PC-9 (cell line): ENCODE data around the gene CDRT15. TPM values are rescaled to one million over a fixed set of nuclear protein-coding genes. Genes with fewer than 3 reads are reported as not detected.

Experiments used
- BruUV-seq: library from RNA; stranded (reverse); fragments of 400-500 nt; replicated peaks from 2 replicates; lab custom pipeline; 2021; lab: Mats Ljungman, UMichigan
- CTCF ChIA-PET: fragments of 300-600 bp; sonication (Branson Sonifier 250); formaldehyde crosslinking; loops from one replicate; lab custom pipeline; 2022; ENCODE audit warnings: antibody characterized with exemption; lab: Charles Lee
- POLR2A ChIA-PET: fragments of 300-600 bp; sonication (Branson Sonifier 250); formaldehyde crosslinking; loops from one replicate; lab custom pipeline; 2022; ENCODE audit warnings: antibody characterized with exemption; ENCODE audit not compliant: unreplicated experiment; lab: Charles Lee
- DNase-seq, 2 experiments: peaks; one replicate each; pipeline versions ENCODE4 v3.0.0 to v3.0.0-alpha.2; 2015 to 2022; ENCODE audit warnings: mixed read lengths in 1 of 2
- H2AFZ ChIP-seq: fragments of 200-600 bp; sonication (generic); 2 replicates; pipeline ENCODE4 v1.8.1; 2017; ENCODE audit warnings: antibody characterized with exemption
- H3F3A ChIP-seq: fragments of 200-600 bp; sonication (generic); 2 replicates; pipeline ENCODE4 v1.8.1; 2017; ENCODE audit warnings: antibody characterized with exemption, mild to moderate bottlenecking, low read depth; ENCODE audit not compliant: insufficient read depth
- H3K27ac ChIP-seq: fragments of 200-600 bp; sonication (generic); 2 replicates; pipeline ENCODE4 v1.6.1; 2016; ENCODE audit warnings: mixed run types
- H3K27me3 ChIP-seq: fragments of 200-600 bp; sonication (generic); 2 replicates; pipeline ENCODE4 v1.6.1; 2016; ENCODE audit warnings: low read depth, mixed run types; ENCODE audit not compliant: insufficient read depth
- H3K36me3 ChIP-seq: fragments of 200-600 bp; sonication (generic); 2 replicates; pipeline ENCODE4 v1.6.1; 2016; ENCODE audit warnings: low read depth, mixed run types
- H3K4me1 ChIP-seq: fragments of 200-600 bp; sonication (generic); replicated peaks from 2 replicates; pipeline ENCODE4 v1.6.1; 2016; ENCODE audit warnings: mixed run types; ENCODE audit not compliant: insufficient read depth
- H3K4me2 ChIP-seq: fragments of 200-600 bp; sonication (generic); 2 replicates; pipeline ENCODE4 v1.6.1; 2017; ENCODE audit warnings: mixed run types
- H3K4me3 ChIP-seq: fragments of 200-600 bp; sonication (generic); 2 replicates; pipeline ENCODE4 v1.6.1; 2016; ENCODE audit warnings: mixed run types
- H3K79me2 ChIP-seq: fragments of 200-600 bp; sonication (generic); 2 replicates; pipeline ENCODE4 v1.6.1; 2017; ENCODE audit warnings: low read depth, mixed run types
- H3K9me2 ChIP-seq: fragments of 200-600 bp; sonication (generic); 2 replicates; pipeline ENCODE4 v1.8.1; 2017; ENCODE audit warnings: mild to moderate bottlenecking; ENCODE audit not compliant: insufficient read depth
- H3K9me3 ChIP-seq: fragments of 200-600 bp; sonication (generic); 2 replicates; pipeline ENCODE4 v1.8.1; 2016; ENCODE audit warnings: low read depth; ENCODE audit not compliant: insufficient read depth
- H4K20me1 ChIP-seq: fragments of 200-600 bp; sonication (generic); 2 replicates; pipeline ENCODE4 v1.8.1; 2017; ENCODE audit not compliant: insufficient read depth
- CTCF ChIP-seq: fragments of 200-600 bp; sonication (generic); conservative IDR thresholded peaks from 2 replicates; pipeline ENCODE4 v1.6.1; 2017; ENCODE audit warnings: mixed run types, antibody characterized with exemption, mild to moderate bottlenecking, moderate library complexity
- EZH2 ChIP-seq: fragments of 200-600 bp; sonication (generic); IDR thresholded peaks from 2 replicates; pipeline ENCODE4 v1.8.0; 2017; ENCODE audit warnings: antibody characterized with exemption, low read depth
- intact Hi-C: fragments of 100-400 bp; cut with micrococcal nuclease; formaldehyde crosslinking; loops from one replicate; pipeline ENCODE4 v1.10.0; 2022; ENCODE audit not compliant: unreplicated experiment
- total RNA-seq: library from RNA; stranded (reverse); gene quantifications from 2 replicates; pipeline ENCODE4 v1.2.3, GENCODE V29; 2021

CDRT15 gene
- total RNA-seq, 1 experiment from 2014 or later: not detected

GRCh38 chr17:14228903-14229302 lies 7.8 kb downstream of the CDRT15 start:
- no TSS peak for BruUV-seq
- no peak for DNase-seq
- intact Hi-C loops: no loop called here
- Histone ChIP-seq H3K4me2 (no peak overlapping the region), H3F3A (no peaks in the 10 kb centered on the region), H3K36me3 (no peaks in the 10 kb centered on the region), H4K20me1 (no peaks in the 10 kb centered on the region), H3K4me3 (no peak overlapping the region), H3K27ac (no peak overlapping the region), H2AFZ (no peak overlapping the region), H3K9me3 (no peaks in the 10 kb centered on the region), H3K27me3 (no peaks in the 10 kb centered on the region), H3K79me2 (no peaks in the 10 kb centered on the region), H3K9me2 (no peaks in the 10 kb centered on the region), H3K4me1 (no peaks in the 10 kb centered on the region)
- TF ChIP-seq EZH2: no peak
- TF ChIP-seq CTCF: no peak
- ChIA-PET POLR2A (no interaction called here), CTCF (no interaction called here)

DNA sequence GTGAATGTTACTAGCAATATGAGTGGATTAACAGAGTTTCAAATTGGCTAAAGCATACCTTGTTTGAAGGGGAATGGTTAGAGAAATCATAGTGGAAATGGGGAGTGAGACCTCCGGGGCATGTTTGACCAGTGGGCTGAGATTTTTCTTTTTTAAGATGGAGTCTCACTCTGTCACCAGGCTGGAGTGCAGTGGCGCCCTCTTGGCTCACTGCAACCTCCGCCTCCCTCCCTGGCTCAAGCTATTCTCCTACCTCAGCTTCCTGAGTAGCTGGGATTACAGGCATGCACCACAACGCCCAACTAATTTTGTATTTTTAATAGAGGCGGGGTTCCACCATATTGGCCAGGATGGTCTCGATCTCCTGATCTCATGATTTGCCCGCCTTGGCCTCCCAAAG lies 9.6 kb downstream of the CDRT15 start:
- Histone ChIP-seq H4K20me1 (no peaks in the 10 kb centered on the region), H3F3A (no peaks in the 10 kb centered on the region), H3K4me1 (no peaks in the 10 kb centered on the region), H3K27ac (no peak overlapping the region), H3K79me2 (no peaks in the 10 kb centered on the region), H3K9me3 (no peaks in the 10 kb centered on the region), H3K27me3 (no peaks in the 10 kb centered on the region), H3K4me2 (no peak overlapping the region), H2AFZ (no peak overlapping the region), H3K36me3 (no peaks in the 10 kb centered on the region), H3K4me3 (no peak overlapping the region), H3K9me2 (no peaks in the 10 kb centered on the region)
- ChIA-PET POLR2A (no interaction called here), CTCF (no interaction called here)
- no peak for TF ChIP-seq CTCF
- TF ChIP-seq EZH2: no peak
- intact Hi-C loops: no loop called here
- no peak for DNase-seq
- no TSS peak for BruUV-seq

DNA sequence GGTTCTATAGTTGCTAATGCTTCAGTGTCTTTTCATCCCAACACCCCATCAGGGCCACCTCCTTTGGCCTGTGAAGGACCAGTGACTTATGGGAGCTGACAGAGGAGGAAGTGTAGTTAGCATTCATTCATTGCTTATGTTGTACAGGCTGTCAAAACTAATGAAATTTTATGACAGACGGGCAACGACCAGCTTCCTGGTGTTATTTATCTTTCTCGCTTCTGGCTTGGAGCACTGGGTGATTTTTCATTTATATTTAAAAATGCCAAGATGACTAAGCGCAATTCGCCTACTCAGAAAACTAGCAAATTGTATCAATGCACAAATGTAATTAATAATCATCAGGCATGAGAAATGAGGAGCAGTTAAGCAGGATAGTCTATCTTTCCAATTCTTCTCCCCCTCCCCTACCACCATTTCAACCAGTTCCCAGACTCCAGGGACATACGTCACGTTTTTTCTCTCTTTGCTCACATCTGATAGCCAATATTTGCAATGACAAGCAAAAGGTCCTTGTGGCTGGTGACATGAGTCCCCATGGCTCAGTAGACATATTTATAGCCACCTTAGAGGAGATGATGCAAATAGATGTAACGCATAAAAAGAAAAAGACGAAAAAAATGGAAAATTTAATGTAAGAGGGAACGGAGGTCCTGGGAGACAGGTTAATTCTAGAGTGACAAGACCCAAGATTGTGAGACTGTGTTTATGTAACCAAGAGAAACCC lies 11.2 kb downstream of the CDRT15 start:
- intact Hi-C loops: no loop called here
- Histone ChIP-seq H3K4me3 (no peak overlapping the region), H2AFZ (no peak overlapping the region), H4K20me1 (no peaks in the 10 kb centered on the region), H3K27me3 (no peaks in the 10 kb centered on the region), H3K79me2 (no peaks in the 10 kb centered on the region), H3K4me2 (no peak overlapping the region), H3K36me3 (no peaks in the 10 kb centered on the region), H3K27ac (no peak overlapping the region), H3K9me2 (no peaks in the 10 kb centered on the region), H3K9me3 (no peaks in the 10 kb centered on the region), H3K4me1 (no peaks in the 10 kb centered on the region), H3F3A (no peaks in the 10 kb centered on the region)
- TF ChIP-seq CTCF: no peak
- no peak for TF ChIP-seq EZH2
- POLR2A ChIA-PET: no interaction called here
- BruUV-seq: no TSS peak
- DNase-seq: no peak
- CTCF ChIA-PET: no interaction called here
